Tongue (tissue), 2 donors: ENCODE results near the gene LSR. TPM values are rescaled to one million over a fixed set of nuclear protein-coding genes. Genes with fewer than 3 reads are reported as not detected.
"Not testable (repeated sequence)": the region's sequence is repeated elsewhere in the genome, so short reads cannot be mapped to it uniquely, and the experiment has no call there.

Experiments
- DNase-seq: peaks from one replicate; pipeline ENCODE4 v3.0.0-alpha.2; 2015
- total RNA-seq: library from RNA; depleted of rRNA; stranded (reverse); fragments of >200 nt; gene quantifications from one replicate; pipeline ENCODE4 v1.2.3, GENCODE V29; 2014

The LSR gene
- total RNA-seq, 1 donor from 2014 or later: 26.5 TPM

DNA sequence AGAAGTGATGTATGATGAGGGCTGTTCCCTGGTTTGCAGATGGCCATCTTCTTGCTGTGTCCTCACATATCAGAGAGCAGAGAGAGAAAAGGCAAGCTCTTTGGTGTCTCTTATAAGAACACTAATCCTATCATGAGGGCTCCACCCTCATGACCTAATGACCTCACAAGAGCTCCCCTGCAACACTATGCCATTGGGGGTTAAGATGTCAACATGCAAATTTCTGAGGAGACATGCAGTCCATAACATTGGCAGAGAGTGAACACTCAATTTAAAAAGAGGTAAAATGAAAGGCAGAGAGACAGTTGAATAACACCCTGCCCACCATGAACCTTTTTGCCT, 31.2 kb upstream of the LSR start:
- no peak for DNase-seq

DNA sequence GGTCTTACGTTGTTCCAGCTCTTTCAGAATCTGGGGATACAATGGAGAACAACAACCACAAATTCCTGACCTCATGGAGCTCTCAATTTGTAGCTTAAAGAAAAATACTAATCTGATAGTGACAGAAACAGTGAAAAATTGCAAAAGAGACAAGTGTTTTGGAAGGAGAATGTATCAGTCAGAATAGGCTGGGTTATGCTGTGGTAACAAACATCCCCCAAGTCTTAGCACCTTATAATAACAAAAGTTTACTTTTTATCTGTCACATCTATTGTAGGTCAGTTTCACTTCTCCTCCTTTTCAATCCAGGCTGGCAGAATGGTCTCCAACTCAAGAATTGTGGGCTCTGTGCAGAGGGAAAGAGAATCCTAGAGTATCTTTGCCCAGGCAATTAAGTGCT, 29.8 kb upstream of the LSR start:
- DNase-seq: no peak

DNA sequence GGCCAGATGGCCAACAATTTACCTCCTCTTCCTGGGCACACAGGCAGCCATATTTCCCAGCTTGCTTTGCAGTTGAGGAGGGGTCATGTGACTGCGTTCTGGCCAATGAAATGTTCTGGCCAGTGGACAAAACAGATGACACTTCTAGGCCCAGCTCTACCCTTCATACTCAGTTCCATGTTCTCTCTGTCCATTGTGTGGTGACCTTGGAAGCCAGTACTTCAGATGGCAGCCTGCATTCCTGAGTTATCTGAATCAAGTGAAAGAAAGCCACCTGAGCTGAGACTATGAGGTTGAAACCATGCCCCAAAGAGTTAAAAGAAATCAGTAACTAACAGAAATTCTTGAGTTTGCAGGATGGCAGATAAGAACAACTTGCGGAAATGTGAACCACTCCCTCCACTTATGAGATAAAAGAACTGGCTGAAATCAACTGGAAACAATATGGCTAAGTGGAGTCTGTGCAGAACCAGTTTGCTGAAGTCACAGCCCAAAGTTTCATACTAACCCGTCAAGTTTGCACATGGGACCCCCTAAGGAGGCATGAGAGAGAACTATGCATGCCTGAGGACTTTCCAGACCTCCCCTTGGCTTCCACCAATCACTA, 28.4 kb upstream of the LSR start:
- DNase-seq: no peak

DNA sequence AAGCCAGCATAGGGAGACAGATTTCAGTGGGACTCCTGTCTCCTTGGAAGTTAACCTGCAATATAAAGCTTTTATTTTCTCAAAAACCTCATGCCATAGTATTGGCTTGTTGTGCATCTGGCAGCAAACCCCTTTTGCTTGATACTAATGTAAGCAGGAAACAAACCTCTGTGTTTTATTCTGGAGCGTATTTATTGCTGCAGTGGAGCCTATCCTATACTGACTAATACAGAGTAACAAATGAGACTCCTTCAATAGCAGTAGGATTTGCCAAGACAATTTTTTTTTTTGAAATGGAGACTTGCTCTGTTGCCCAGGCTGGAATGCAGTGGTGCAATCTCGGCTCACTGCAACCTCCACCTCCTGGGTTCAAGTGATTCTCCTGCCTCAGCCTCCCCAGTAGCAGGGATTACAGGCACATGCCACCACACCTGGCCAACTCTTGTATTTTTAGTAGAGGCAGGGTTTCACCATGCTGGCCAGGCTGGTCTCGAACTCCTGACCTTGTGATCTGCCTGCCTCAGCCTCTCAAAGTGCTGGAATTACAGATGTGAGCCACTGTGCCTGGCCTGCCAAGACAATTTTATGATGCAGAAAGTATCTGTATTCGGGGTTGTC, 27.7 kb upstream of the LSR start:
- not testable (repeated sequence) for DNase-seq

DNA sequence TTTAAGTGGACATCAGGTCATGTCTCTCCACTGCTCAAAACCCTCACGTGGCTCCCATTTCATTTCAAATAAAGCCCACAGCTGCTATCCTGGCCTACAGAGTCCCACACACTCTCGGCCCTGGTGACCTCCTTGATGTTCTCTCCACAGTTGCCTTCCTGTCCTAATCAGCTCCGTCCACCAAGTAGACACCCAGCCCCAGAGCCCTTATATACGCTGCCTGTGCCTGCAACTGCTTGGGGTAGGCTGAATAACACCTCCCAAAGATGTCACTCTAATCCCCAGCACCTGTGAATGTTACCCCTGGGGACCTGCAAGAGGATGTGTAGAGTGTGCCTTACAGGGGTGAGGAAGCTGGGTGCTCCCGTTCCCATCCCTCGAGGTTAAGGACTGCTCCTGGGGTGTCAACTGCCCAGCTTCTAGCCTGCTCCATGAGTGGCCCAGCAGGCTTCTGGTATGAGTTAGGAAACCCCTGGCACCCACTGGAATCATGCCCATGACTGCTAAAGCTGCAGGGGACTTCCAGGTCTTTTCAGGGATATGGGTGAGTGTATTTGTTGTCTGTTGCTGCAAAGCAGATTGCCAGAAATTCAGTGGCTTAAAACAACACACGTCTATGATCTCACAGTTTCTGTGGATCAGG, 26.3 kb upstream of the LSR start:
- DNase-seq: no peak

DNA sequence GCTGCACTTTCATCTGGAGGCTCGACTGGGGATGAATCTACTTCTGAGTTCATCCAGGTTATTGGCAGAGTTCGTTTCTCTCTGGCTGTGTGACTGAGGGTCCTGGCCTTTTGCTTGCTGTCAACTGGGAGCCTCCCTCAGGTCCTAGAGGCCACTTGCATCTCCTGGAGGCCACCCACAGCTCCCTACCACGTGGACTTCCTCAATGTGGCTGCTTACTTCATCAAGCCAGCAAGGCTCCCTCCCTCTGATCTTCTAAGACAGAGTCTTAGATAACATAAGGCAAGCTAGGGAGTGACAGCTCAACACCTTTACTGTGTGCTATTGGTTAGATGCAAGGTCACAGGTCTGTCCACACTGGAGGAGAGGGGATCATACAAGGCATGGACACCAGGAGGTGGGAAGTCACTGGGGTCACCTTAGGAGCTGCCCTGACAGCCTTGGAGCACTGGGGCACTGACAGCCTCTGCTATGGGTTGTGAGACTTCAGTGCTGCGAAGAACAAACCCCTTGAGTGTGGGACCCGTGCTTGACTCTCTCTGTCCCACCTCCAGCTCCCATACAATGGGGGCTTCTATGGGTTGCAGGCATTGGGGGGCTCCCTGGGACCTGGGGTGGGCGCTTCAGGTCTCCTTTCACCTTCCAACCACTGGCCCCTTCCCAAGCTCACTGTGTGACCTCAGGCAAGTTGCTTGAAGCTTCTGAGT, 25.6 kb upstream of the LSR start:
- DNase-seq: no peak

DNA sequence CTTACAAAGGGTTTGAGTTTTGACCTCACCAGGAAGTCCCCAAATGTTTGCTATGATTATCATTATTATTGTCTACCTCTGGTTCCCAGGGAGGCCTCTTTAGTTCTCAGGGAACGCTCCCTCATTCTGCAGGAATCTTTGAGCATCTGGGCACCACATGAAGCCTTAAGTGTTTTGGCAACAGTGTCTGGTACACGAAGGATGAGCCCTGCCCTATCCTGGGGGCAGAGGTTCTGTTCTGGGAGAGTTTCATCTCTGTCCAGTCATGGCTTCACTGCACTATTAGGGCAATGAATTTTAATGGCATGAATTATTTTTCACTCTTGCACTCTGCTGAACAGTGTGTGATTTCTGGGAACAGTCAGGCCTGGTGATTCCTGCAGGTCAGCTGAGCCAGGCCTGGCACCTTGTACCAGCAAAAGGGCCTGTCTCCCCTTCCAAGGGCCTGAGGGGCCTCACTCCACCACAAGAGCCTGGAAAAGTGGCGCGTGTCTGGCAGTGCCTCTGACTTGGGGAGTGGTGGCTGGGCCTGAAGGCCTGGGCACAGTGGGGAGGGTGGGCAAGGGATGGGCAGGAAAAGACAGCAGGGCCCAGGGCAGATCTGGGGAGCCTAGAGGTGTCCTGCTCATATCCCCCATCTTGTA, 24.8 kb upstream of the LSR start:
- DNase-seq: no peak

DNA sequence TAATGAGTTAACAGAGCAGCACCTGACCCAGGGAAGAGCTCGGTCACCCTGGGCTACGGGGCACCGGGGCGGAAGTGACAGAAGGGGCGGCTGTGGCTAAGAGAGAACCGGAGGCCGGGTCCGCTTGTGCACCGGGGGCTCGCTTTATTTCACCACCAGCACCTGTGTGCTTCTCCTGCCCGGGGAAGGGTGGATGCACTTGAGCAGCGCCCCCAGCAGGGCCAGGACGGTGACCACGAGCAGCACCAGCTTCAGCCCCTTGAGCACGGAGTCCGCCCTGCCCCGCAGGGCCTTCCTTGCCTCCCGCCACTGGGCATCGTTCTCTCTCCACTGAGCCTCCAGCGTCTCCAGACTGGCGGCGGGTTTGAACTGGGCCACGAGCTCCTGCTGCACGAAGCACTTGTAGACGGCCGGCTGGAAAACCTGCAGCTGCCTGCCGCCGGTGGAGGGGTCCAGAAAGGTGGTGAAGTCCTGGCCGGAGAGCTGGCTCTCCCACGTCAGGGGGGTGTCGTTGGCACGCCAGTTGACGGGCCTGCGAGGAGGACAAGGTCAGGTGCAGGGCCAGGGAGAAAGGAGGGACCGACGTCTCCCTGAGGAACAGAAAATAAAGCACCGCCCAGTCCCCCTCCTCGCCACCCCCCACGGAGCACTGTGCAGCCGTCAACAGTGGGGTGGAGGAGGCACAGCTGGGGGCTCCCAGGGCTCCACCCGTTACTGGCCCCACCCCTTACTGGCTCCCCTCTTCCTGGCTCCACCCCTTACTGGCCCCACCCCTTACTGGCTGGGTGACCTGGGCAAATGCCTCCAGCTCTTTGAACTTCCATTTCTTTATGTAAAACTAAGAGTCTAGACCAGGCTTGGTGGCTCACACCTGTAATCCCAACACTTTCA, 23.9 kb upstream of the LSR start:
- DNase-seq: no peak

DNA sequence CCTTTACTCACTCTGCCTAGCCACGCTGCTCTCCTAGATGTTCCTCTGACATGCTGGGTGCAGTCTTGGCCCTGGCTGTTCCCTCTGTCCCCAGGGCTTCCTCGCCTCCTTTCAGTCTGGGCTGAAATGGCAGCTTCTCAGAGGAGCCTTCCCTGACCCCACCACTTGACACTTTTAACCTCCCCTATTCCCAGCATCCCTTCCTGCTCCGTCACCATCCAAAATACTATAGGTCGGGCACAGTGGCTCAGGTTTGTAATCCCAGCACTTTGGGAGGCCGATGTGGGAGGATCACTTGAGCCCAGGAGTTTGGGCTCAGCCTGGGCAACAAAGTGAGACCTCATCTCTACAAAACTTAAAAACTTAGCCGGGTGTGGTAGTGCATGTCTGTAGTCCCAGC, 22.9 kb upstream of the LSR start:
- no peak for DNase-seq

DNA sequence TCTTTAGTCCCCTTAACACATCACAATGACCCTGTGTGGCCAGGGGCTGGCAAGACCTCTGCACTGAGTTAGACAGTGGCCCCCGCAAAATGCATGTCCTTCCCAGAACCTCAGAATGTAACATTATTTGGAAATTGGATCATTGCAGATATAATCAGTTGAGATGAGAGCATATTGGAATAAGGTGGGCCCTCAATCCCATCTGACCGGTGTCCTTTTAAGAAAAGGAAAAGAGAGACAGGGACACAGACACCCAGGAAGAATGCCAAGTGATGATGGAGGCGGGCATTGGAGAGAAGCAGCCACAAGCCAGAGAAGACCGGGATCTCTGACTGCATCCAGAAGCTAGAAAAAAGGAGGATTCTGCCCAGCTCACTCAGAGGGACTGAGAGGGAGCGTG, 22.1 kb upstream of the LSR start:
- no peak for DNase-seq

DNA sequence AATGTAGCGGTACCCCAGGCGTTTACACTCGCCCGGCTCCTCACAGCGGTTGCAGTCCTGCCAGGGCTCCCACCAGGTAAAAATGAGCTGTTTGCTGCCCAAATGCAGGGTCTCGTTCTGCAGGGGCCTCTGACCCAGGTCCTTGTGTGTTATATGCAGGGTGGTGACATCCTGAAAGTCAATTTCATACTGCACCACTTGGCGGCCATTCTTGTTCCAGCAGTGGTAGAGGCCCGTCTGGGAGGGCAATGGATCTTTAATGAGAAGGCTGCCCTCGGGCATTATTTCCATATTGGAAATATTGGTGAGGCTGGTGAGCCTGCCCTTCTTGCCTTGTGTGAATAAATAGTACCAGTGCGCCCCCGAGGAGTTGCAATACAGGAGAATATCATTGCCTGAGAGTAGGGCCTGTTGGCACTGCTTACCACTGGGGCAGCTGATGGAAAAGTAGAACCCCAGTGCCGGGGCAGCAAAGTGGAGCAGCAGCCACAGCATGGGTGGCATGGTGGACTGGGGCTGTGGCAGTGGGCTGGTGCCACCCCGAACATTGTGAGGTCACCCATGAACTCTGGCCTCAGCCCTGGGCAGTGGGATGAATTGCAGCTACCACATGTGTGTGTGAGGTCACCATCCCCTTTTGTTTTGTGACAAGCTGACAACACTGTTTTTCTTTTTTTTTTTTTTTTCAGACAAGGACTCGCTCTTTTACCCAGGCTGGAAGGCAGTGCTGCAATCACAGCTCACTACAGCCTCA, 20.4 kb upstream of the LSR start, which contains the start of gene FAM187B:
Gene FAM187B (minus strand): TSS at position 563 of the 754 bp plus-strand sequence. CDS start 59 bp downstream, at position 504.
- no peak for DNase-seq

DNA sequence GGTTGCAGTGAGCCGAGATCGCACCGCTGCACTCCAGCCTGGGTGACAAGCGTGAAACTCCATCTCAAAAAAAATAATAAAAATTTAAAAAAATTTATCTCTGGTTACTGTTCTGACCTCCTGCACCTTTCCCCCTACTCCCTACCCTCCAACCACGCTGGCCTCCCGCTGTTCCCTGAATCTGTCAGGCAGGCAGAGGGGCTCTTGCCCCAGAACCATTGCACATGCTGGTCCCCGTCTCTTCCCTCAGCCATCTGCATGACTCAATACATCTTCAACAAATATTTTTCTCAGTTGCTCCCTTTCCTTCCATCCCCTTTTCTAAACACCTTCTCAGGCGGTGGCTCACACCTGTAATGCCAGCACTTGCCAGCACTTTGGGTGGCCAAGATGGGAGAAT, 19.2 kb upstream of the LSR start:
- no peak for DNase-seq

DNA sequence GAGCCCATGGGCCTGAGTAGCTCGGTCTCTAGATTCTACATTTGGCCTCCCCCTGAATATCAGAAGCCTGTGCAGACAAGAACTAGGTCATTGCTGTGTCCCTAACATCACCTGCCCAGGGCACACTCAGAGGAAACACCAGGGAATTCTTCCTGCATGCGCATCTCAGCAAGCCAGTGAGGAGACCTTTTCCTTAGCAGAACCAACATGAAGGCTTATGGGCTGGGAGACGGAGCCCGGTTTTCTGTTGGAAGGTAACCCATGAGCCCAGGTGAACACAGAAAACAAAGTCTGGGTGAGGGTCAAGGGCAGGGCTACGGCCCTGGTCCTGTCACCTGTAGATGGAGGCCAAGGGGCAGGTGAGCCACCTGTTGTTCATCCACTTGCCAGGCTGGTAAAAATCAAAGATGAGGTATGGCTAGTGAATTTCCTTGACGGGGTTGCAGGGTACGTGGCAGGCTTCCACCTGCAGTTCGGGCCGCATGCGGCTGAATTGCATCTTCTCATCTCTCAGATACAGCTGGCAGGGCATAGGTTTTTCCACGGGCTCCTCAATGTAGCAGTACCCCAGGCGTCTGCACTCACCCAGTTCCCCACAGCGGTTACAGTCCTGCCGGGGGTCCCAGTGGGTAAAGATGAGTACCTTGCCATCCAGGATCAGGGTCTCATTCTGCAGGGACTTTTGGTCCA, 16.7 kb upstream of the LSR start:
- no peak for DNase-seq

DNA sequence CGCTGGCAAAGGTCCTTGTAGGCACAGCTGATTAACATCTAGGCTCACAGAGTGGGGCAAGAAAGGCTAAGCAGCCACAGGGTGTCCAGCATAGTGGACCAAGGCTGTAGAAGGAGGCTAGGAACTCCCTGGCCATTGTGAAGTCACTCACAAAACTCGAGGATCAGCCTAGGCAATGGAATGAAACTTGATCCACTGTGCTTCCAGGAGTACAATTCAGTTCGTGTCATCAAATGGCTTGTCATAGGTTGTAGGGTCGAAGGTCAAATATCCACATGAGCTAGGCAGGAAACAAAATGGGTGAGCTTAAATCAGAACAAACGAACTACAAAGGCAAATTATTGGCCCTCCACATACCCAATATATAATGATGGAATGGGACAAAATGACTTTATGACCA, 15.9 kb upstream of the LSR start:
- no peak for DNase-seq

DNA sequence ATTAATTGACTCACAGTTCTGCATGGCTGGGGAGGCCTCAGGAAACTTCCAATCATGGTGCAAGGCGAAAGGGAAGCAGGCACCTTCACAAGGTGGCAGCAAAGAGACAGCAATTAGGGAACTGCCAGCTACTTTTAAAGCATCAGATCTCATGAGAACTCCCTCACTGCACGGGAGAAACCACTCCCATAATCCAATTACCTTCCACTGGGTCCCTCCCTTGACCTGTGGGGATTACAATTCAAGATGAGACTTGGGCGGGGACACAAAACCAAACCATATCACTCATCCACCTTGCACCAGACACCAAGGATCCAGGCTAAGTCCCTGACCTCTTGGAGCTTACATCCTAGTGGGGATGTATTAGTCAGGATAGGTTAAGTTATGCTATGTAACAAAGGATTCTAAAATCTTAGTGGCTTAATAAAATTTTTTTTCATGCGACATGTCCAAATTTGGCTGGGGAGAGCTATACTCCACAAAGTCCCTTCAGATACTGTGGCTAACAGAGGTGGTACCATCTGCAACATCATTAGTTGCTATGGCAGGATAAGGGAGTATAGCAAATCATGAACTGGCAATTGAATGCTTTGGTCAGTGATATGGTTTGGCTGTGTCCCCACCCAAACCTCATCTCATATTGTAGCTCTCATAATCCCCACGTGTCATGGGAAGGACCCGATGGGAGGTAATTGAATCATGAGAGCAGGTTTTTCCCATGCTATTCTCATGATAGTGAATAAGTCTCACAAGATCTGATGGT, 12.0 kb upstream of the LSR start:
- no peak for DNase-seq

DNA sequence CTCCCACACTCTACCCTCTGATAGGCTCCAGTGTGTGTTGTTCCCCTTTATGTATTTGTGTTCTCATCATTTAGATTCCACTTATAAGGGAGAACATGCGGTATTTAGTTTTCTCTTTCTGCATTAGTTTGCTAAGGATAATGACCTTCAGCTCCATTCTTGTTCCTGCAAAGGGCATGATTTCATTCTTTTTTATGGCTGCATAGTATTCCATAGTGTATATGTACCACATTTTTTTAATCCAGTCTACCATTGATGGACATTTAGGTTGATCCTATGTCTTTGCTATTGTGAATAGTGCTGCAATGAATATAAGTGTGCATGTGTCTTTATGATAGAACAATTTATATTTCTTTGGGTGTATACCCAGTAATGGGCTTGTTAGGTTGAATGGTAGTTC, 9.2 kb upstream of the LSR start:
- DNase-seq: not testable (repeated sequence)

DNA sequence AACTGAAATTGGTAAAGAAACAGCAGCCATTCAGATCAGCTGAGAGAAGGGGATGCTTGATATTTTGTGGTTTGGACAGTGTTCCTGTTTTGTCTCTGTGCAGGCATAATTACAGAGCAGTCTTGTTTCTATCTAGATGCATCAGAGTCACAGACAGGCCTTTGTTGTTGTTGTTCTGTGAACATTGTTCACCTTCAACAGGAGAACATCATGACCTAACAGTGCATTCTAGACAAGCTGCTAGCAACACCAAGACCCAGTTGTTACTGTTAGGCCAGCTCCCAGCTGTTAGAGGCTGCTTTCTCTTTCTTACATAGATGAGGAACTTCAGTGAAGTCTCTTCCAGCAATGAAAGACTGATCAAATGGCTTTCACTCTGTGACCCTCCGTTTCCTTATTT, 8.5 kb upstream of the LSR start:
- no peak for DNase-seq

DNA sequence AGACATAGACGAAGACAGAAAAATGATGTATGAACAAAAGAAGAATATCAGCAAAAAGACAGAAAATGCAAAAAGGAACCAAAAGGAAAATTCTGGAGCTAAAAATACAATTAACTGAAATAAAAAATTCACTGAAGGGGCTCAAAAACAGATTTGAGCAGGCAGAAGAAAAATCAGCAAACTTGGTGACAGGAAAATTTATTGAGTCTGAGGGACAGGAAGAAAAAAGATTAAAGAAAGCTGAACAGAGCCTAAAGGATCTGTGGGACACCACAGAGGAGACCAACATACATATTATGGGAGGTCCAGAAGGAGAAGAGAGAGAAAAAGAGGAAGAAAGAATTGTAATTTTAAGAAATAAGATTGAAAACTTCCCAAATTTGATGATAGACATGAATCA, 7.4 kb upstream of the LSR start:
- DNase-seq: no peak

DNA sequence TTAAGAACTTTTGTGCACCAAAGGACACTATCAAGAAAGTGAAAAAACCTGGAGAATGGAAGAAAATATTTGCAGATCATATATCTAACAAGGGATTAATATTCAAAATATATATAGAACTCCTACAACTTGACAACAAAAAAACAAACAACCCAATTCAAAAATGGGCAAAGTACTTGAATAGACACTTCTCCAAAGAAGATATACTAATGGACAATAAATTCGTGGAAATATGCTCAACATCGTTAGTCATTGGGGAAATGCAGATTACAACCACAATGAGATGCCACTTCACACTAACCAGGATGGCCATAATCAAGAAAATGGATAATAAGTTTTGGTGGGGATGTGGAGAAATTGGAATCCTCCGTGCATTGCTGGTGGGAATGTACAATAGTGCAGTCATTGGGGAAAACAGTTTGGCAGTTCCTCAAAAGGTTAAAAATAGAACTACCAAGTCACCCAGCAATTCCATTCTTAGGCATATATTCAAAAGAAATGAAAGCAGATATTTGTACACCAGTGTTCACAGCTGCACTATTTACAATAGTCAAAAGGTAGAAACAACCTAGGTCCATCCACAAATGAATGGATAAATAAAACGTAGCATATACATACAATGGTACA, 2.2 kb upstream of the LSR start:
- no peak for DNase-seq
